ENCODE results near the gene BEND5.
A peak's percentile ranks its signal among the peaks of the same experiment; 100 is the strongest.

BEND5 gene, protein sequence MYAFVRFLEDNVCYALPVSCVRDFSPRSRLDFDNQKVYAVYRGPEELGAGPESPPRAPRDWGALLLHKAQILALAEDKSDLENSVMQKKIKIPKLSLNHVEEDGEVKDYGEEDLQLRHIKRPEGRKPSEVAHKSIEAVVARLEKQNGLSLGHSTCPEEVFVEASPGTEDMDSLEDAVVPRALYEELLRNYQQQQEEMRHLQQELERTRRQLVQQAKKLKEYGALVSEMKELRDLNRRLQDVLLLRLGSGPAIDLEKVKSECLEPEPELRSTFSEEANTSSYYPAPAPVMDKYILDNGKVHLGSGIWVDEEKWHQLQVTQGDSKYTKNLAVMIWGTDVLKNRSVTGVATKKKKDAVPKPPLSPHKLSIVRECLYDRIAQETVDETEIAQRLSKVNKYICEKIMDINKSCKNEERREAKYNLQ

GRCh38 chr1:48776393-48777218 lies at the start of gene BEND5:
Gene BEND5, minus strand, starts transcription at chr1:48776891. Its CDS starts 60 bp downstream, at chr1:48776831.
- peak; percentile 2 to 29 for DNase-seq (ENCODE audit: low read depth in 2 of 2)

DNA sequence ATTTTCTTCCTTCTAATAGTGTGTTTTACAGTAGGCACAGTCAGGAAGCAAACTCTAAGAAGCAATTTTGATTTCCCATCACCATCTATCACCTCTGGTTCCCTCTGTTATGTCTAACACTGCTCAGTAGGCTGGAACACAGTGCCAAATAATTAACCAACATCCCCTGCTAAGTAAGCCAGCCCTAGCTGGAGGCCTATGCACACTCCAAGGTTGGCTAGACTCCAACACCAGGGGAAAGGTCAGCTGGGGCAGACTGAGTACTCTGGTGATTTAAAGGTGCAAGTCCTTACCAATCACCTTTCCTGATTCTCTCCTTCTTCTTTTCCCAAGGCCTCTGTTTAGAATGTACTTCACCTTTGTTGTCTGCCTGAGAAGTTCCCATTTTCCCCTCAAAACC lies 46.5 kb upstream of the BEND5 start:
- DNase-seq (ENCODE audit: low read depth in 2 of 2), result no peak

GRCh38 chr1:48820491-48820890 lies 43.8 kb upstream of the BEND5 start:
- no peak for DNase-seq (ENCODE audit: low read depth in 2 of 2)

GRCh38 chr1:48817505-48818114 lies 40.9 kb upstream of the BEND5 start:
- DNase-seq (ENCODE audit: low read depth in 2 of 2), result peak in 1 of 2 experiments; percentile 11

DNA sequence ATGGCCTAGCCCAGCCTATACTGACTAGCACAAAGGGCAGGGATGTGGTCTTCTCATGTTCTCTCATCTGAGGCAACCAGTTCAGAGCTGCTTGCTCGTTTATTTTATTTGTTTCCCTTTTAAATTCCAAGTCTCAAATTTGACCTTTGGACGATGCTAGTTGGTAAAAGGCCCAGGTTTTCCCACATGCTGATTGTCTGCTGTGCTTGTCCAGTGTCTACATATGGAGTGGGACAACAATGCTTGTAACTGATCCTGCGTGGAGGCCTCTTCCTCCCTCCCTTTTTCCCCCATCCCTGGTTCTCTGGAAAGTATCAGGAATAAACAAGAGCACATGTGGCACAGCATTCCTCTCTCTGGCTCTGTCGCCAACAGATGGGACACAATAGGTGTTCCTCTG lies 34.0 kb upstream of the BEND5 start:
- DNase-seq (ENCODE audit: low read depth in 2 of 2), result no peak

DNA sequence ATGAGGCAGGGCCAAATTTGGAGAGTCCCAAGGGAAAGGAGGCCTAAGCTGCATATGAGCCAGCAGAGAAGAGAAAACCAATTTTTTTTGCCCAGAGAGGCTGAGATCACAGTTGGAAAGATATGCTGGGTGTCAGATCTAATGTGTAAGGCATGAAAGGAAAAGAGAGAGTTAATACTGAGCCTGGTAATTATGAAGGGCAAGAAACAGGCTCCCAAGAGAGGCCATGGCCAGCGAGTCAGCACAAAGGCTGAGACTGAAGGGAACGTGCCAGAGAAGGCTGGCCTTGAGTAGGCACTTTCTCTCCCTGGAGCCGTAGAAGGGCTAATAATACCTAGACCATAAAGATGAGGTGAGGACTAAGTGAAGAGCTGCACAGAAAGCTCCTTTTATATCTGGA lies 31.8 kb upstream of the BEND5 start:
- DNase-seq (ENCODE audit: low read depth in 2 of 2), result no peak

- no peak for DNase-seq (ENCODE audit: low read depth in 2 of 2)
Measured at GRCh38 chr1:48807554-48808260, 31.0 kb upstream of the BEND5 start.

GRCh38 chr1:48803474-48803873 lies 26.8 kb upstream of the BEND5 start:
- DNase-seq (ENCODE audit: low read depth in 2 of 2), result no peak

DNA sequence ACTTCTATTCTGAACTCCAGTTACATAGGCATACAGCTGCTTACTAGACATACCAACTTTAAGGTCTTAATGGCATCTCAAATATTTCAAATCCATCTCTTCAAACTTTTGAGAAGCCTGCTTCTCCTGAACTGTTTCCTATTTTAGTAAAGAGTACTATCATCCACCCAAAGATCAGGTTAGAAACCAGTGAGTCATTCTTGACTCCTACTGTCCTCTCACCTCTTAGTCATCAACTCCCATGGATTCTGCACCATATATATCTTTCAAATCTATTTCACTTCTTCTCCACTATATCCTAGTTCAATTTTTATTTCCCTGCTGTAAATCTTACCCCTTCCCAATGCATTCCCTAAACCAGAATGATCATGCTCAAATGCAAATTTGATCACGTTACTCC lies 18.1 kb upstream of the BEND5 start:
- DNase-seq (ENCODE audit: low read depth in 2 of 2), result no peak

GRCh38 chr1:48793863-48794262 lies 17.2 kb upstream of the BEND5 start:
- DNase-seq (ENCODE audit: low read depth in 2 of 2), result no peak

DNA sequence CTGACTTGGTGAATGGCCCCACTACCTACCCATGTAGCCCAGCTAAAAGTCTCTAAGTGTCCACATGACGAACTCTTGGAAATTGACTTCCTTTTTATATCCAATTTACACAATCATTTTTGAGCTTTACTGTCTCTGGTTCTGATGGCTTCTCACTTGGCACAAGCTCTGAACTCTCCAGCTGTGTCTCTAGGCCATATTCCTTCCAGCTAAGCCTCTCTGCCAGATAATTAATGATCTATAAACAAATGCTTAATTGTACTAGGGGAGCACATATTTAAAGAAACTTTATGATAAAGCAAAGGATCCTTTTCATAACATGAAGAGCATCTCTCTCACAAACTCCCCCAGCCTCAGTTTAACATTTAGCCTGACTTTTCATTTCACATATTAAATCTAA lies 16.3 kb upstream of the BEND5 start:
- DNase-seq (ENCODE audit: low read depth in 2 of 2), result no peak

- no peak for DNase-seq (ENCODE audit: low read depth in 2 of 2)
Measured at GRCh38 chr1:48790397-48790796, 13.7 kb upstream of the BEND5 start.

DNA sequence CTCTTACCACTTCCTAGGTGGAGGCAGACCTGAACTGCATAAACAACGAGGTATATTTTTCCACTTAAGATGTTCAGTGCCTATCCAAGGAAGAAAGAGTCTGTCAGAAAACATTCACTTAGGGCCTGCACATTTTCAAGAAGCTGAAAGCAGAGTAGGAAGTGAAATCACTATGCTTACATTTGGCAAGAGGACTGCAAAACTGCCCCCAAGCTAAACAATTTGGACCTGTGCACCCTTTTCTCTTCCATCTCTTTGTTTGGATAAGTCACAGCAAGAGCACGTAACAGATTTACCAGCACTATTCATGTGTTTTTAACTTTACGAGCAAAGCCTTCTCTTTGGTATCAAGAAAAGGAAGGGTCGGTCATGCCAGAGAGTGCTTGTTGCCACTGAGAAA lies 13.2 kb upstream of the BEND5 start:
- DNase-seq (ENCODE audit: low read depth in 2 of 2), result no peak

DNA sequence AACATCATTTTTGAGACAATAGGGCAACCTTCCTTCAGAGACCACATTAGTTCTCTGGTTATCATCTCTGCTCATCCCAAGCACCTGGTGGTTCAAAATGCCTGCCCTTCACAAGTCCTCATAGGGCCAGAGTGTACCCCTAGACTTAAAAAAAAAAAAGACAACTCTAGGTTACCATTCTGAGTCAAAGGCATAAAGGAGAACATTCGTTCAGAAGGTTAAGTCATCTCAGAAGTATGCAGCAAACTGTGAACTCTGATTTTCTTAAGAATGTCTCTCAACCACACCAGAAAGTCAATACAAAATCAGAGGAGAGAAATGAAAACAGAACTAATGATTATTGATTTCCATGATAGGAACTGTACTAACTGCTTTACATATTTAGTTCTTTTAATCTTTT lies 9.2 kb upstream of the BEND5 start:
- DNase-seq (ENCODE audit: low read depth in 2 of 2), result no peak

GRCh38 chr1:48784301-48784700 lies 7.6 kb upstream of the BEND5 start:
- DNase-seq (ENCODE audit: low read depth in 2 of 2), result no peak

DNA sequence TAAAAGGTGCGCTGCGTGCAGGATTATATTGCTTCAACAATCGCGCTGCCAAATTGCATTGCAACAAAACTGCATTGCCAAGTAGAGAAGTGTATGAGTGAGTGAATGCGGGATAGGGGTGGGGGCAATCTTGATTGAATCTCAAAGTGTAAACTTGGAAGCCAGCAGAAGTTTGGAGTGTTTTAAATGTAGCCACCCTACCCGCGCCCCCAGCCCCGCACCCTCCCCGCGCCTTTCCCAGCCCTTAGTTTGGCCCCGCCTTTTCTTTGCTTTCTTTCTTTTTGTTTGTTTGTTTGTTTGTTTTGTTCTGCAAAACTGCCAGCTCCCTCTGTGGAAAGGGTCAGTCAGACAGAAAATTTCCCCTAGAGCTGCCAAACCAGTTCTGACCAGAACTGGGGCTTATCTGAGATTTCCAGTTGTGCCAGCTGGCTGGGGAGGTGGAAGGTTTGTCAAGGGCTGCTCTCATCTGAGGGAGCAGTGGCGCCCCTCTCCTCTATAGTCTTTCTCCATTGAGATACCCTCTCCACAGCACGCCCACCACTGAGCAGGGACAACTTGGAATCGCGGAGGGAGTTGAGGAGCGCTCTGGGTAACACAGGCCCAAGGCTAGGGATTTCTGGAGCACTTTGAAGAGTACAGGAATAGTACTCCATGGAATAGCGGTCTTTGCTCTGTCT lies 666 bp upstream of the BEND5 start:
- DNase-seq (ENCODE audit: low read depth in 2 of 2), result no peak

DNA sequence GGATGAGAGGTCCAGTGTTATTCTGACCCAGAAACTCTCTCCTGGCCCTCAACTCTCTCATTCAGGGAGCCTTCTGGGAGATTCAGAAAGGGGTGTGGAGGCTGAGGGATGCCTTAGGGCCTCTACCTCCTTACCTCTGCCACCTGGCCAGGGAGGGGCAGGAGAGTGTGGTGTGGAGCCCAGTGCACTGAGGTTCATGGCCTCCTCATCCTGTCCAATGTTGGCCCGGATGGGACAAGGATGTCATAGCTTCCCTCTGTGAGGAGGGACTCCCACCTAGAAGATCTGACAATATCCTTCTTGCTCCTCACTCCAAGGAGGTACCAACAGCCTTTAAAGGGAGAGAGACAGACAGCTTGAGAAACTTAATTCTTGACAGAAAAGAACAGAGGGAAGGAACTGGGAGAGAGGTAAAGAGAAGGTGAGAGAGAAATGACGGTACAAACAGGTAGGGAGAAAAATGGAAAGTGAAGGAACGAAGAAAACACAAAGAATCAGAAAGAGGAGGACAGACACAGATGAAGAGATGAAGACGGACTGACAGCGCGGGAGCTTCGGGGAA lies 779 bp downstream of the BEND5 start:
- DNase-seq (ENCODE audit: low read depth in 2 of 2), result no peak

GRCh38 chr1:48773133-48773532 lies 3.6 kb downstream of the BEND5 start:
- no peak for DNase-seq (ENCODE audit: low read depth in 2 of 2)

DNA sequence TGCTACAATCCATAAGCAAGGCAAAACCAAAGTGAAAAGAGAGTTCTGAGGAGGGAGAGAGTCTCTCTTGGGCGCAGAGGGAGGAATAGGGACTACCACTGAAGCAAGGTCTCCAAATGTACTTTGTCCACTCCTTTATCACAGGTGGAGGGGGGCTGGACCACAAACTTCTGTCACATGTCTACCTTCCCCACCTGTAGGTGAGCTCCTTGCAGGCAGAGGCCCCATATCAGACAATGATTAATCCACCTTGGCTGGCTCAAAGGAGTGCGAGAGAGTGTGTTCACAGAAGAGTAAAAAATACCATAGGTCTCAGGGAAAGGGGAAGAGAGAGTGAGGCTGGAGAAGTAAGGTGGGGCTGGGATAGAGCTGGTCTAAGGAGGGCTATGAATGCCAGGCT lies 4.5 kb downstream of the BEND5 start:
- no peak for DNase-seq (ENCODE audit: low read depth in 2 of 2)

GRCh38 chr1:48771561-48771960 lies 5.1 kb downstream of the BEND5 start:
- DNase-seq (ENCODE audit: low read depth in 2 of 2), result no peak

DNA sequence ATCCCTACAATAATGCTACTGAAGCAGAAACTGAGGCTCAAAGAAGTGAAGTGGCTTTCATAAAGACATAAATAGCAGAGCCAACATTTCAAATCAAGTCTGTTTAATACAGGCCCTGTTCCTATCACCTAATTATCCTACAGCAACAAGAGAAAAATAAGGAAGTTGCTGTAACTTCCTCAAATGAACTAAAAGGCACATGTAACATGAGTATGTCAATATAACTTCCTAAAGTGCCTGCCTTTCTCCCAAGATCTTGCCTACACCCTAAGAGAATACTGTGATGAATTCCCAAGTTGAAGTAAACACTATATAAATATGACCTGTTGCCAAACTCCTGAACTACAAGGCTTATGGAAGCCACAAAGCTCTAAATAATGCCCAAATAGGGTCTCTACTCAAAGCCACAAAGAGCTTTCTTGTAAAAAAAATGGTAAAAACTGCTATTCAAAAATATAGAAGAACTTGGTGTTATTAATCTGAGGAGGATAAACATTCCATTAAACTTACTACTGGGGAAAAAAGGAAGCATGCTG lies 8.6 kb downstream of the BEND5 start:
- DNase-seq (ENCODE audit: low read depth in 2 of 2), result no peak
